Colonic mucosa (tissue), 4 donors: ENCODE results near the gene TESPA1. TPM values are rescaled to one million over a fixed set of nuclear protein-coding genes. Genes with fewer than 3 reads are reported as not detected.

Experiments used
- DNase-seq: peaks from one replicate; pipeline ENCODE4 v3.0.0-alpha.2; 2020
- H3K27ac ChIP-seq: fragments of 200-600 bp; one replicate; pipeline ENCODE4 v1.8.0; 2021
- H3K27me3 ChIP-seq: fragments of 200-600 bp; one replicate; pipeline ENCODE4 v1.8.0; 2021
- H3K36me3 ChIP-seq: fragments of 200-600 bp; one replicate; pipeline ENCODE4 v1.8.0; 2021
- H3K4me1 ChIP-seq: fragments of 200-600 bp; one replicate; pipeline ENCODE4 v1.8.0; 2021; ENCODE audit warnings: mild to moderate bottlenecking
- H3K4me3 ChIP-seq: fragments of 200-600 bp; one replicate; pipeline ENCODE4 v1.8.0; 2021
- H3K9ac ChIP-seq, 2 donors: one replicate each; pipeline ENCODE4 v1.7.0; 2013; ENCODE audit warnings: control low read depth in 2 of 2, low read depth in 2 of 2, low read length in 2 of 2
- H3K9me3 ChIP-seq: fragments of 200-600 bp; one replicate; pipeline ENCODE4 v1.8.0; 2021
- CTCF ChIP-seq: fragments of 200-600 bp; IDR thresholded peaks from one replicate; pipeline ENCODE4 v1.8.0; 2022; ENCODE audit warnings: antibody characterized with exemption, mild to moderate bottlenecking
- intact Hi-C: fragments of 100-400 bp; cut with DNase I; formaldehyde crosslinking; loops from one replicate; pipeline ENCODE4 v1.14.1; 2022
- total RNA-seq, 2 donors: library from RNA; stranded (reverse); fragmentation: NEBNext Ultra II Directional in 1 of 2; extraction: Animal tissue kit (Norgen Biotek cat#: 25700) in 1 of 2; gene quantifications; one replicate each; pipeline ENCODE4 v1.2.1, GENCODE V29; 2021
- donor health status: healthy.
- donor health status: DM: no; HTN: no; CAD: no.
- donor health status: DM: no; HTN: no; CAD: no.

TESPA1 gene
- total RNA-seq, 2 donors from 2014 or later: 0.82 to 1.6 TPM

GRCh38 chr12:54974279-54974678, 10.3 kb downstream of the TESPA1 start:
- TF ChIP-seq CTCF: no peak
- DNase-seq: no peak

GRCh38 chr12:54973556-54973955, 11.0 kb downstream of the TESPA1 start:
- no peak for TF ChIP-seq CTCF
- no peaks in the 10 kb centered on the region for H3K27me3 ChIP-seq
- H3K36me3 ChIP-seq: no peaks in the 10 kb centered on the region
- no peak overlapping the region for H3K9ac ChIP-seq
- DNase-seq: no peak
- intact Hi-C loops: no loop called here
- no peak overlapping the region for H3K4me3 ChIP-seq
- no peaks in the 10 kb centered on the region for H3K9me3 ChIP-seq
- H3K27ac ChIP-seq: no peak overlapping the region
- H3K4me1 ChIP-seq: no peaks in the 10 kb centered on the region

More at GRCh38 chr12:54974279-54974678, 10.3 kb downstream of the TESPA1 start:
- no peaks in the 10 kb centered on the region for H3K4me1 ChIP-seq
- H3K9me3 ChIP-seq: no peaks in the 10 kb centered on the region
- no peak overlapping the region for H3K9ac ChIP-seq
- intact Hi-C loops: no loop called here
- no peak overlapping the region for H3K27ac ChIP-seq
- H3K27me3 ChIP-seq: no peaks in the 10 kb centered on the region
- no peak overlapping the region for H3K4me3 ChIP-seq
- H3K36me3 ChIP-seq: no peaks in the 10 kb centered on the region

- intact Hi-C loops: no loop called here
- H3K27ac ChIP-seq: no peak overlapping the region
- H3K9me3 ChIP-seq: no peaks in the 10 kb centered on the region
- no peaks in the 10 kb centered on the region for H3K36me3 ChIP-seq
- no peak for TF ChIP-seq CTCF
- DNase-seq: no peak
- no peaks in the 10 kb centered on the region for H3K4me1 ChIP-seq
- no peak overlapping the region for H3K9ac ChIP-seq
- no peaks in the 10 kb centered on the region for H3K27me3 ChIP-seq
- H3K4me3 ChIP-seq: no peak overlapping the region
Measured at GRCh38 chr12:54970741-54971140, 13.8 kb downstream of the TESPA1 start.

- H3K27ac ChIP-seq: no peak overlapping the region
- H3K4me1 ChIP-seq: no peaks in the 10 kb centered on the region
- TF ChIP-seq CTCF: no peak
- H3K27me3 ChIP-seq: no peaks in the 10 kb centered on the region
- H3K4me3 ChIP-seq: no peak overlapping the region
- no peak overlapping the region for H3K9ac ChIP-seq
- intact Hi-C loops: no loop called here
- H3K36me3 ChIP-seq: no peaks in the 10 kb centered on the region
- DNase-seq: no peak
- H3K9me3 ChIP-seq: no peaks in the 10 kb centered on the region
Measured at GRCh38 chr12:54968181-54968730, 16.3 kb downstream of the TESPA1 start.

GRCh38 chr12:54967461-54967860, 17.1 kb downstream of the TESPA1 start:
- no peak overlapping the region for H3K27ac ChIP-seq
- no peak for TF ChIP-seq CTCF
- no peak for DNase-seq
- no peak overlapping the region for H3K4me3 ChIP-seq
- no peak overlapping the region for H3K9ac ChIP-seq
- no peaks in the 10 kb centered on the region for H3K9me3 ChIP-seq
- intact Hi-C loops: no loop called here
- no peaks in the 10 kb centered on the region for H3K27me3 ChIP-seq
- no peaks in the 10 kb centered on the region for H3K4me1 ChIP-seq
- no peaks in the 10 kb centered on the region for H3K36me3 ChIP-seq
